Panc1 (cell line): ENCODE results near the gene FREM2.

Experiments
- POLR2AphosphoS5 ChIP-seq: IDR thresholded peaks from 2 replicates; pipeline ENCODE4 v1.6.1; 2012; ENCODE audit warnings: mild to moderate bottlenecking, low read depth, low read length, moderate library complexity
- REST ChIP-seq, 2 experiments: IDR thresholded peaks; 2 replicates each; pipeline ENCODE4 v1.6.1; 2011 to 2012; ENCODE audit warnings: low read depth in 2 of 2, control low read depth in 1 of 2, low read length in 1 of 2, mild to moderate bottlenecking in 1 of 2, moderate library complexity in 1 of 2; ENCODE audit not compliant: insufficient read depth in 1 of 2
- SIN3A ChIP-seq: IDR thresholded peaks from 2 replicates; pipeline ENCODE4 v1.6.1; 2012; ENCODE audit warnings: low read depth, mild to moderate bottlenecking, low read length, moderate library complexity, borderline replicate concordance; ENCODE audit not compliant: insufficient read depth
- TF ChIP-seq, protein P1 (sequence below): fragments of 450-650 bp; IDR thresholded peaks from 2 replicates; pipeline ENCODE4 v1.5.1; 2017; ENCODE audit warnings: mild to moderate bottlenecking

DNA sequence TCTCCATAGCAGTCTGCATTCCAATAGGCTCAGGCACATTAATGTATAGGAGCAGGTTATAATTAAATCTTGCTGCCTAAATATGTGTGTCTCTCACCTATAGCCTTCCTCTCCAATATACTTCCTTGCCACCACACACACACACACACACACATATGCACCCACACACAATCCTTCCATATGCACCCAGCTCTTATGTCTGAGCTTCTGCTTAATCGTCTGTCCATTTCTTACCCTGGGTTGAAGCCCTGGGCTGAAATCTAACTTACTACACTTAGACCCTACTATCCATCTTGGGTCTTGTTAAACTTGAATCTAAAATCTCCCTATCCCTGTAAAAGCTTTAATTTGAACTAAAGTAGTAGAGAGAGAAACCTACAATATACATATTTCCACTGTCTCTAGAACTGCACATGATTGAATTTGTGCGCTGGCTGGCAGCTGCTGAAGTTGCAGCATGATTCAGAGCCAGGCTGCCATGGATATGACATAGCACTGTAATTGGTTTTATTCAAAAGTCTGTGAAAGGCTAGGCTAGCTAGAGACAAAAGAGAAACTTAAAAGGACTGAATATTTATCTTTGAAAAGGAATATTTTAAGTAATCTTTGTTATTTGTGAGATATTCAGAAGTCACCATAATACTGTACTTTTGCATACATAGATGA is 25.7 kb upstream of the FREM2 start:
- TF ChIP-seq POLR2AphosphoS5 (no peak), SIN3A (no peak), REST (IDR thresholded peaks at IDR 0.05; ENCODE audit: insufficient read depth in 1 of 2, low read depth in 2 of 2, low read length in 1 of 2) (no peak)
- TF ChIP-seq, protein P1, sequence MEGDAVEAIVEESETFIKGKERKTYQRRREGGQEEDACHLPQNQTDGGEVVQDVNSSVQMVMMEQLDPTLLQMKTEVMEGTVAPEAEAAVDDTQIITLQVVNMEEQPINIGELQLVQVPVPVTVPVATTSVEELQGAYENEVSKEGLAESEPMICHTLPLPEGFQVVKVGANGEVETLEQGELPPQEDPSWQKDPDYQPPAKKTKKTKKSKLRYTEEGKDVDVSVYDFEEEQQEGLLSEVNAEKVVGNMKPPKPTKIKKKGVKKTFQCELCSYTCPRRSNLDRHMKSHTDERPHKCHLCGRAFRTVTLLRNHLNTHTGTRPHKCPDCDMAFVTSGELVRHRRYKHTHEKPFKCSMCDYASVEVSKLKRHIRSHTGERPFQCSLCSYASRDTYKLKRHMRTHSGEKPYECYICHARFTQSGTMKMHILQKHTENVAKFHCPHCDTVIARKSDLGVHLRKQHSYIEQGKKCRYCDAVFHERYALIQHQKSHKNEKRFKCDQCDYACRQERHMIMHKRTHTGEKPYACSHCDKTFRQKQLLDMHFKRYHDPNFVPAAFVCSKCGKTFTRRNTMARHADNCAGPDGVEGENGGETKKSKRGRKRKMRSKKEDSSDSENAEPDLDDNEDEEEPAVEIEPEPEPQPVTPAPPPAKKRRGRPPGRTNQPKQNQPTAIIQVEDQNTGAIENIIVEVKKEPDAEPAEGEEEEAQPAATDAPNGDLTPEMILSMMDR, result no peak
